Erythroblast (primary cell): ENCODE data around the gene TOB2.

Experiments used
- GATA1 ChIP-seq: IDR thresholded peaks from 2 replicates; pipeline ENCODE4 v1.6.1; 2011; ENCODE audit warnings: low read depth, mild to moderate bottlenecking, control low read depth, low read length, moderate library complexity
- POLR2A ChIP-seq: IDR thresholded peaks from 2 replicates; pipeline ENCODE4 v1.6.1; 2011; ENCODE audit warnings: mild to moderate bottlenecking, low read length

GRCh38 chr22:41394012-41394356, 52.6 kb downstream of the TOB2 start:
- TF ChIP-seq POLR2A = no peak
- TF ChIP-seq GATA1 = no peak
